Stomach (tissue), 4 donors: ENCODE results near the gene PLEKHO2.

Experiments
- CTCF ChIP-seq, 7 experiments: fragments of 450-650 bp in 4 of 7; fragments of 200-600 bp in 3 of 7; sonication (generic) in 3 of 7; IDR thresholded peaks; one replicate each; pipeline ENCODE4 v1.5.1; 2016 to 2019; ENCODE audit warnings: antibody characterized with exemption in 7 of 7, control low read depth in 2 of 7, mild to moderate bottlenecking in 1 of 7
- POLR2A ChIP-seq, 4 donors: fragments of 450-650 bp; IDR thresholded peaks; one replicate each; pipeline ENCODE4 v1.6.1; 2016; ENCODE audit warnings: antibody characterized with exemption in 4 of 4, control low read depth in 2 of 4, mild to moderate bottlenecking in 1 of 4, moderate library complexity in 1 of 4

GRCh38 chr15:64825431-64826294 is 16.1 kb upstream of the PLEKHO2 start, which contains the start of gene PIF1:
- TF ChIP-seq CTCF (IDR thresholded peaks at IDR 0.05) (no peak), POLR2A (IDR thresholded peaks at IDR 0.05) (no peak)
